ENCODE results near the gene INSM1.

Gene INSM1

GRCh38 chr20:20390393-20390792 lies 22.5 kb downstream of the INSM1 start:
- H3K4me2 ChIP-seq (ENCODE audit: low read length), result no peak overlapping the region
- H3K27me3 ChIP-seq (ENCODE audit: low read depth, low read length), result no peaks in the 10 kb centered on the region
- no peaks in the 10 kb centered on the region for H3K9me3 ChIP-seq (ENCODE audit: insufficient read depth, low read length)
- no peaks in the 10 kb centered on the region for H3K79me2 ChIP-seq (ENCODE audit: low read length)
- H4K20me1 ChIP-seq (ENCODE audit: insufficient read depth, low read length), result no peaks in the 10 kb centered on the region
- no peaks in the 10 kb centered on the region for H3K36me3 ChIP-seq (replicated peaks; ENCODE audit: low read depth, low read length)
- no peaks in the 10 kb centered on the region for H3K4me1 ChIP-seq (ENCODE audit: low read length)
- no peak overlapping the region for H3K27ac ChIP-seq (ENCODE audit: low read length)
- TF ChIP-seq CTCF (IDR thresholded peaks at IDR 0.05; ENCODE audit: low read depth, low read length) (no peak), EZH2phosphoT487 (IDR thresholded peaks at IDR 0.05; ENCODE audit: low read depth) (no peak)
- H2AFZ ChIP-seq (ENCODE audit: low read depth, low read length), result no peak overlapping the region
- H3K4me3 ChIP-seq (ENCODE audit: low read length), result no peak overlapping the region
- H3K9ac ChIP-seq (ENCODE audit: low read length), result no peak overlapping the region

GRCh38 chr20:20391115-20391514 lies 23.2 kb downstream of the INSM1 start:
- Histone ChIP-seq H3K9ac (ENCODE audit: low read length) (no peak overlapping the region), H3K36me3 (replicated peaks; ENCODE audit: low read depth, low read length) (no peaks in the 10 kb centered on the region), H3K4me3 (ENCODE audit: low read length) (no peak overlapping the region), H3K4me1 (ENCODE audit: low read length) (no peaks in the 10 kb centered on the region), H3K79me2 (ENCODE audit: low read length) (no peaks in the 10 kb centered on the region), H3K4me2 (ENCODE audit: low read length) (no peak overlapping the region), H3K9me3 (ENCODE audit: insufficient read depth, low read length) (no peaks in the 10 kb centered on the region), H3K27me3 (ENCODE audit: low read depth, low read length) (no peaks in the 10 kb centered on the region), H3K27ac (ENCODE audit: low read length) (no peak overlapping the region), H2AFZ (ENCODE audit: low read depth, low read length) (no peak overlapping the region), H4K20me1 (ENCODE audit: insufficient read depth, low read length) (no peaks in the 10 kb centered on the region)
- no peak for TF ChIP-seq EZH2phosphoT487 (IDR thresholded peaks at IDR 0.05; ENCODE audit: low read depth)
- no peak for TF ChIP-seq CTCF (IDR thresholded peaks at IDR 0.05; ENCODE audit: low read depth, low read length)

GRCh38 chr20:20391766-20392165 lies 23.9 kb downstream of the INSM1 start:
- no peak overlapping the region for H3K4me2 ChIP-seq (ENCODE audit: low read length)

More at GRCh38 chr20:20391766-20392165, 23.9 kb downstream of the INSM1 start:
- Histone ChIP-seq H3K9ac (ENCODE audit: low read length) (no peak overlapping the region), H3K36me3 (replicated peaks; ENCODE audit: low read depth, low read length) (no peaks in the 10 kb centered on the region), H3K4me3 (ENCODE audit: low read length) (no peak overlapping the region), H3K27me3 (ENCODE audit: low read depth, low read length) (no peaks in the 10 kb centered on the region), H4K20me1 (ENCODE audit: insufficient read depth, low read length) (no peaks in the 10 kb centered on the region), H3K9me3 (ENCODE audit: insufficient read depth, low read length) (no peaks in the 10 kb centered on the region), H3K4me1 (ENCODE audit: low read length) (no peaks in the 10 kb centered on the region), H2AFZ (ENCODE audit: low read depth, low read length) (no peak overlapping the region), H3K79me2 (ENCODE audit: low read length) (no peaks in the 10 kb centered on the region), H3K27ac (ENCODE audit: low read length) (no peak overlapping the region)
- TF ChIP-seq EZH2phosphoT487 (IDR thresholded peaks at IDR 0.05; ENCODE audit: low read depth) (no peak), CTCF (IDR thresholded peaks at IDR 0.05; ENCODE audit: low read depth, low read length) (no peak)
